HuH-7 (cell line): ENCODE results near the gene CD82.

Experiments
- DNase-seq: peaks from one replicate; pipeline ENCODE4 v3.0.0; 2011; ENCODE audit warnings: low spot score

The CD82 gene

DNA sequence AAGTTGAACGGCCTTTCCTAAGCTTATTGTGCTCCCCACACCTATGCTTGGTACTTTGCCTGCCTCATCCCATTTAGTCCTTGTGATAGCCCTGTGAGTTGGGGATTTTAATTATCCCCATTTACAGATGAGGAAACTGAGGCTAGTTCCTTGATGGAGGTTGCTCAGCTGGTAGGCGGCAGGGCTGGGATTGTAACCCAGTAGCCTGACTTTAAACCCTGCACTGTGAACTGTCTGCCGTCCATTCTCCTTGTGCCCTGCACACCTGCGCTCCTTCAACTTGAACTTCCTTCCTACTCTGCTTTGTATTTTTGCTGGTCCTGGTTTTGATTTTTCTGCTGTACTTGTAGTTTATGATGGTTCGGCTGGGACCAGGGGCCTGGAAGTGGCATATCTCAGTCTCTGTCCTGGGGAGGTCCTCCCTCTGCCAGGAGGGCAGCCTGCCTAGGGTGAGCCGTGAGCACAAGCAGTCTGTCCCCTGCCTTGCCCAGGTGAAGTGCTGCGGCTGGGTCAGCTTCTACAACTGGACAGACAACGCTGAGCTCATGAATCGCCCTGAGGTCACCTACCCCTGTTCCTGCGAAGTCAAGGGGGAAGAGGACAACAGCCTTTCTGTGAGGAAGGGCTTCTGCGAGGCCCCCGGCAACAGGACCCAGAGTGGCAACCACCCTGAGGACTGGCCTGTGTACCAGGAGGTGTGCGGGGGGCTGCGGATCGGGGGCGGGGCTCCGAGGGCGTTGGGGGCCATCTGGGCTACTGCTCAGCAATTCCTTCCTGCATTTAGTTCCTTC is 52.4 kb downstream of the CD82 start:
- no peak for DNase-seq

DNA sequence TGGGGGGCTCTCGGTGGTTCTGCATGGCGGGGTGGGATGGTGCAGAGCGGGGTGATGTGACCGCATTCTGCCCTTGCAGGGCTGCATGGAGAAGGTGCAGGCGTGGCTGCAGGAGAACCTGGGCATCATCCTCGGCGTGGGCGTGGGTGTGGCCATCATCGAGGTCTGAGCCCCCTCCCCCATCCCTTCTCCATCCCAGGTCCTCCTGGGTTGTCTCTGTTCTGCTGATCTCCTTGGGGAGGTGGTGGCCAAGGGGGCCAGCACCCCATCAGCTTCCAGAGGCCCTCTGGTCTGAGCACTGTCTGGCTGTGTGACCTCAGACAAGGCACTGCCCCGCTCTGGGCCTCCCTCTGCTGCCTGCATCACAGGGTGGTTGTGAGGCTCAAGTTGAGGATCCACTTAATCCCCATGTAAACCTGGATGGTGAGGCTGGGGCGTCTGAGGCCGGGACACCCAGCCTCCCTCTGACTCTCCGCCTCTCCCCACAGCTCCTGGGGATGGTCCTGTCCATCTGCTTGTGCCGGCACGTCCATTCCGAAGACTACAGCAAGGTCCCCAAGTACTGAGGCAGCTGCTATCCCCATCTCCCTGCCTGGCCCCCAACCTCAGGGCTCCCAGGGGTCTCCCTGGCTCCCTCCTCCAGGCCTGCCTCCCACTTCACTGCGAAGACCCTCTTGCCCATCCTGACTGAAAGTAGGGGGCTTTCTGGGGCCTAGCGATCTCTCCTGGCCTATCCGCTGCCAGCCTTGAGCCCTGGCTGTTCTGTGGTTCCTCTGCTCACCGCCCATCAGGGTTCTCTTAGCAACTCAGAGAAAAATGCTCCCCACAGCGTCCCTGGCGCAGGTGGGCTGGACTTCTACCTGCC is 53.3 kb downstream of the CD82 start:
- DNase-seq, result no peak

DNA sequence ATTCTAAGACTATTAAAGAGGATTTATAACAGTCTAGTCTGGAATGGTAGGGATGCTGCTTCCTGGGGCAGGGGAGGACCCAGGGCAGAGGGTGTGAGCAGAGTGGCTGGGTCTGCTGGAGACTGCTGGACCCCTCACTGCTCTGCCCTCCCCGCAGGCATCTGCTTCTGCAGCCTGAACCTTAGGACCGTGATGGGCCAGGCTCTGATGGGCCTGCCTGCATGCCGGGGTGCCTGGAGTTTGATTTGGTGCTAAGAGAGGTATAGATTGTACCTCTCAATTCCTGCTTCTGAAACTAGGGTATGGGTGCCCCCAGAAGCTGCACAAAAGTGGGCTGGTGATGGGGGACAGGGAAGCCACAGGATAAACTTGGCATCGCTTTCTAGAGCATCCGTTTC is 54.9 kb downstream of the CD82 start:
- no peak for DNase-seq

DNA sequence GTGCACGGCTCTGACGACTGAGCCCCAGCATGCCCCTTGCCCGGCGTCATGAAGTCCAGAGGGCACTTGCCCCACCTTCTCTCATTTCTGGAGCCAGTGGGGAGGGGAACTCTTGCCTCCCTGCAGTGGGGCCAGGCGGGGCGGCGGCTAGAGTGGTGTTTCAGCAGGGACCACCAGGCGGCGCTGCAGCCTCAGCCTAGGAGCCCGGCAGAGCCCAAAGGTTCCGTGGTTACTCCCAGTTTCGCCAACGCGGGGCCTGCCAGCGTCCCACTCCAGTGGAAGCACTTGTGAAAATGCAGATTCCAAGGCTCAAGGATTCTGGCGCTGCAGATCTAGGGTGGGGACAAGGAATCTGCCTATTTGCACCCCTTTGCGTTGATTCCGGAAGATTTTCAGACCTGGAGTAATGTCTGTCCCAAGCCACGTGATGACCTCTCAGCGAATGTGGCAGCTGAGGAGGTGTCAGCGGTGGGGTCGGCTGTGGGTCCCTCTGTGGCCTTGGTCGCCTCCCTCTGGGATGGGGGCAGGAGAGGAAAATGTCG is 55.7 kb downstream of the CD82 start:
- DNase-seq, result peak; percentile 92

DNA sequence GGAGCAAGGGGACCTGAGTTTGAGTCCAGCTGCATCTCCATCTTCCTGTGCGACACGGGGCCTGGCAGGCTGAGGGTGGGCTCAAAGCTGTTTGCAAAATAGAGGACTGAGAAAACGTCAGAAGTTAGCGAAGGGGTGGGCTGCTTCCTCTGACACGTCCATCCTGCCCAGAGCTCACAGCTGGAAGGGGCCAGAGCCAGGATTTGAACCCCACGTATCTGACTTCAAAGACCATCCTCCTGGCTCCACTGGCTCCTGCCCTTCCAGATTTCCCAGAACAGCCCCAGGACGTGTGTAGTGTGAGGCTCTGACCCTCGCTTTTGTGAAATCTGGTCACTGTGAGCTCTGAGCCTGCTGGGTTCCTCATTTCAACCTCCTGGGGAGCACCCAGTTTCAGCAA is 56.3 kb downstream of the CD82 start:
- no peak for DNase-seq

DNA sequence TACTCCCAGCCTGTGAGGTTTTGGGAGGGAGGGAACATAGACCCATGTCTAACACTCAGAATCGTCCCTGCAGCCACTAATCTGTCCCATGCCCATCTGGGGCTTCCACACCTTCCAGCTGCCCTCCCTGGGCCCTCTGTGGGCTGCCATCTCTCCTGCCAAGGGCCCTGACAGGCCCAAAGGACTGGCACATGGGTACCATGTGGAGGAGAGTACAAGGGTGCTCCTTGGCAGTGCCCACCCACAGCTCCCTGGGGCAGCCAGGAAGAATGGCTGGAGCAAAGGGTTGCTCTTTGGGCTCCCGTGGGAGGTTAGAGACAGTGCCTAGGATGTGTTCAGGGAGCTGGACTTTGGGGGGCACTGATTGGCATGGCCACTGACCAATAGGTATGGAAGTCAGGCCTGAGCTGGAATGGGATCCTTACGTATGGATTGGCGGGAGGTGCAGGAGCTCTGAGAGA is 56.8 kb downstream of the CD82 start:
- DNase-seq, result no peak

DNA sequence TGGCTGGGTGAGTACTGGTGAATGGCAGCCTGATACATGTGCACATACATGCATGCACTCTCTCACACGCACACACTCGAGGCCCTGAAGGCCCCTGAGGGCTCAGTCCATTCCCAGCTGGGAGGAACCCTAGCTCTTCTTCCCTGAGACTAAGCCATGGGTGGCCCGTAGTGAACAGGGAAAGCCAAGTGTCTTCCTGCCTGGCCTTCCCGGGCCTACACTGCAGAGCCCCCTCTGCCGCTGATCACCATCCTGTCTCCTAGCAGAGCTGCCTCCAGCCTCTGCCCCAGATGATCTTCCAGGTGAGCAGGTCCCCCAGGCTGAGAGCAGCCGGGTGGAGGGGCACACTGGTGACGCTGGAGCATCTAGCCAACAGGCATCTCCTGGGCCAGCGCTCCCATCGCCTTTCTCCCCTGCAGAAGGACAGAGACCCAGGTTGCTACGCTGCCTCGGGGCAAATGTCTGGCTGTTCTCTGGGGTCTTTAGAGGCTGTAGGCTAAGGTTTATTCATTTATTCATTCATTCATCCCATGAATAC is 57.3 kb downstream of the CD82 start:
- DNase-seq, result no peak

DNA sequence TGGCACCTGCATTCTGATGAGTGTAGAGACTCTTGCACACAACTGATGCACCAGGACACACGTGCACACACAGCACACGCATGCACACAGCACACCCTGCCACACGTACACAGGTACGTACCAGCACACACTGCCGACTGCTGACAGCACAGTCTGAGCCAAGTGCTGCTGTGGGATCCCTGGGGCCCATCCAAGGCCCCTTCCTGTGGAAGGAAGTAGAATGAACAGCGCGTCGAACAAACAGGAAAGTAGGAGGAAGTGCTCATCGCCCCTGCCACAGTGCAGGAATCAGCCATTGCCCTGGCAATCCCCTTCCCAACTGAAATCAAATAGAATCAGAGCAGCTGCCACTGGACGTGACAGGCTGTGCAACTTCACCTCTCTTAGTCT is 57.9 kb downstream of the CD82 start:
- DNase-seq, result no peak

DNA sequence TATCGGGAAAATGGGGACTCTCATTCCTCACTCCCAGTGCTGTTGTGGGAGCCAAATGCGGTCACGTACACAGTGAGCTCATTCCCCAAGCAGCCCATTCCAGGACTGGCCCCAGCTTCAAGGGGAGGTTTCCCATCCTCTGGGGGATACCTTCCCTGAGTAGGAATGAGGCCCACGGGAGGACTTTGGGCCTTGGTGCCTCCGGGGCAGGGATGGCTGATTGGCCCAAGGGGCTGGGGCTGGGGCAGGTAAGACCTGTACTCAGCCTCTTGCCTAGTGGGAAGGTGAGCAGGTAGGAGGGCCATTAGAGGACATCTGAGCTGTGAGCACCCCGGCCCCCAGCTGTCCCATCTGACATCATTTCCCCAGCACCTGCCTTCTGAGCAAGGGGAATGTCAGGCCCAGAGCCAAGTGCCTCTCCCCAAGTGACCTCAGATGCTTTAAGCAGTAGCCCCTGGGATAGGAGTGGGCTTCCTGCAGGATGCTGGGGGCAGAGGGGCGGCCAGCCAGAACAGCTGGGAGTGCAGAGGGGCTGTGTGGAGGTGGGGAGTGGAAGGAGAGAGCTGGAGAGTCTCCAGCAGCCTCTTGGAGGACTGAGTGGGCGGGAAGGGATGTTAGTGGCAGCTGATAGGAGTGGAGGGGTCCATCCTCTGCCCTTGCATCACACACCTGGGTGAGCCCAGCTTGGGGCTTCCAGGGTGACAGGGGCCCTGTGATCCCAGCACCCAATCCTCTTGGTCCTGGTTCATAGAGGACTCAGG is 58.4 kb downstream of the CD82 start:
- no peak for DNase-seq

DNA sequence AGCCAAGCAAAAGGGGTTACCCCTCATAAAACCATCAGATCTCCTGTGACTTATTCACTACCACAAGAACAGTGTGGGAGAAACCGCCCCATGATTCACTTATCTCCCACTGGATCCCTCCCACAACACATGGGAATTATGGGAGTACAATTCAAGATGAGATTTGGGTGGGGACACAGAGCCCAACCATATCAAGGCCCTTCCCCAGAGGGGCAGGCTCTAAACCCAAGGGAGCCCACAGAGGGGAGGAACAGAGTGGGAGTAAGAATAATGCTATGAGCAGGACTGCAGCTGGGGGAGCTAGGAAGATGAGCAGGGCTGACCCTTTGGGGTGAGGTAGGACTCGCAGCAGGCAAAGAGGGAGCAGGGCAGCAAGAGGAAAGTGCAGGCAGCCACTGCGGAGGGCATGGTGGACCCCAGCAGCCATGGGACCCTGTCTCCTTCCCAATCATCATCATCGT is 59.3 kb downstream of the CD82 start:
- no peak for DNase-seq

DNA sequence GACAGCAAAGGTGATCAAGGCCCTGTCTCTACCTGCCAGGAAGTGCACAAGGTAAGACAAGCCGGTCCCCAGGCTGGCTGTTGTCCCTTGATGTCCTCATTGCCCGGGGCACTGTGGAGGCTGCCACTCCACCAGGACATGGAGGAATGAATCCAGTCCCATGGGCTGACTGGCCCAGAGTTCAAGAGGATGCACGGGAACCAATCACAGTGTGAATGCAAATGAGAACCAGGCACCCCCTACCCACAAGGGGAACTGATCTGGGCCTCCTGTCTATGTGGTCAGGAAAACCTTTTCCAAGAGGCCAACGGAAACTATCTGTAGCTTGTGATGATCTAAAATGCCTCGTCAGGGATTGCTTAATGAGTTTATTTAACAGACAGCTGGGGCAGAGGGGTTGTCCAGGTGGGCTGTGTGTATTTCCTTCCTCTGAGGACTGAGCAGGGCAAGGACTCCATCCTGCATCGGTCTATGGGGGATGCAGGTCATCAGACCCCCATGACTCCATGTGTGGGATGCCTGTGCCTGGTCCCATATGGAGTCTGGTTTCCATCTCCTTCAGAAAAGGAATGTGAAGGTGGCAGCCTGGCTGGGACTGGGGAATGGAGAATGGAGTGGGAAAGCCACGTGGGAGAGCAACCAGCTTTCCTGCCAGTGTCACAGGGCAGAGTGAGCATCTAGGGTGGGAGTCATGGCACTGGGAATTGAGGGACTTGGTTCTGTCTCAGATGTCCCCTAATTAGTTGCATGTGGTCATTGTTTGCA is 60.5 kb downstream of the CD82 start:
- no peak for DNase-seq

DNA sequence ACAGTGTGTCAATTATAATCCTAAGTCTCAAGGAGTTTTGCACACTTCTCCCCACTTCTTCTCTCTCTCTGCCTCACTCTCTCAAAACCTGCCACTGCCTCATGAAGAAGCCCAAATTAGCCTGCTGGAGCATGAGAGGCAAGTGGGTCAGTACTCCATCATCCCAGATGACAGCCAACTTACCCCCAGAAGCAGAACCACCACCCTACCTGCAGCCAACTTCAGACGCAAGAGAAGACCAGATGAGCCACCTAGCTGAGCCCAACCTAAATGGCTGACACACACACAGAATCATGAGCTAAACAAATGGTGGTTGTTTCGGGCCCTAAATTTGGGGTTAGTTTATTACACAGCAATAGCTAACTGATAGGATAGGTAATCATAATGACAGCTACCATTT is 61.2 kb downstream of the CD82 start:
- no peak for DNase-seq

DNA sequence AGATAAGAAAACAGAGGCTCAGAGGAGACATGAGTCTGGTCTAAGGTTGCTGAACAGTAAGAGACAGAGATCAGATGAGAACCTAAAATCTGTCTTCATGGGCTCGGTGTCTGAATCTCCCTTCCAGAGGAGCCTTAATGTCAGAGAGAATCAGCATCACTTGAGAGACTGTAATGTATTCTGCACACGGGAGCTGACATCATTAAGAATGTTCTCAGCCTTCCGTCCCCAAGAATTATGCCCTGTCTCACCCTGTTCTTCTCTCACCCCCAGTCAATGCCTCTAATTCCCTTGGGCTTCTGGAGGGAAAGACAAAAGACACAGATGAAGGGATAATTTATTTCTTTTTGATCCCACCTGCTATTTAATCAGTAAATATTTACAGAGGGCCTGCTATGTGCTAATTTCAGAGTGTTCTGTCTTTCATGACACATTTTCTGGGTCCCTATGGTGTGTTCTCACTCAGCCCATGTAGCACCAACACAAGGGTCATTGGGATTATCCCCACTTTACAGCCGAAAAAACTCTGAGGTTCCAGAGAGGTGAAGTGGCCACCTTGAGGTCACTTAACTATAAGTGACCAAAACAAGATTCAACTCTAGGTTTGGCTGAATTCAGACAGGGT is 61.8 kb downstream of the CD82 start:
- no peak for DNase-seq

DNA sequence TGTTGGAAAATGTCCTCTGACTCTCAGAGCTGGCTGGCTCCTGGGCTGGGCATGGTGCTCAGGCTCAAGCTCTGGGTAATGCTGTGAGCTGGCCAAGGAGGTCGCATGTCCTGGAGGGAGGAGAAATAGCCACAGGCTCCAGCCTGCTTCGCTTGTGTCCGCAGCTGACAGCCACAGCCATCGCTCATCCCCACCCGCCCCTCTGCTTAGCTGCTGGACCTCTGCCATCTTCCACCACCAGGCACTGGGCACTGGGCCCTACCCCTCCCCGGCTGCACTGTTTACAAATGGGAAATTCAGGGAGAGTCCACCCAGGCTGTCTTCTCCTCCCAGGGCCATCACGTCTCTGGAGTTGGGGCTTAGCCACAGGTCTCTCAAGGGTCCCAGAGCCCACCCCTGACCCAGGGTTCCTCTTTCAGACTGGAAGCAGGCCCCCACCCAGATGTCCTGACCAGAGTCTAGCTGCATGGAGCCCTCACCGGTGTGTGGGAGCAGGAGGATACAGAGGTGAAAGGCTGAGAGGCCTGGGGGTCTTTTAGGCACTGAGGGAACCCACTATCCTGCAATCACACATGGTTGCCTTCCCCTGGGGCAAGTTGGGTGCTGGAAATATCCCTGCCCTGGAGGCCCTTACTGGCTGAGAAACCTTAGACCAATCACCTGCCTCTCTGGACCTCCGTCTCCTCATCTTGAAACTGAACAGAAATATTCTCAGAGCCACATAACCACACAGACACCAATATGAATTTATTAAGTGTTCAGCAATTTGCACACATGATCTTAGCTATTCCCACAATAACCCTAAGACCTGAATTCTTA is 62.7 kb downstream of the CD82 start:
- DNase-seq, result no peak

DNA sequence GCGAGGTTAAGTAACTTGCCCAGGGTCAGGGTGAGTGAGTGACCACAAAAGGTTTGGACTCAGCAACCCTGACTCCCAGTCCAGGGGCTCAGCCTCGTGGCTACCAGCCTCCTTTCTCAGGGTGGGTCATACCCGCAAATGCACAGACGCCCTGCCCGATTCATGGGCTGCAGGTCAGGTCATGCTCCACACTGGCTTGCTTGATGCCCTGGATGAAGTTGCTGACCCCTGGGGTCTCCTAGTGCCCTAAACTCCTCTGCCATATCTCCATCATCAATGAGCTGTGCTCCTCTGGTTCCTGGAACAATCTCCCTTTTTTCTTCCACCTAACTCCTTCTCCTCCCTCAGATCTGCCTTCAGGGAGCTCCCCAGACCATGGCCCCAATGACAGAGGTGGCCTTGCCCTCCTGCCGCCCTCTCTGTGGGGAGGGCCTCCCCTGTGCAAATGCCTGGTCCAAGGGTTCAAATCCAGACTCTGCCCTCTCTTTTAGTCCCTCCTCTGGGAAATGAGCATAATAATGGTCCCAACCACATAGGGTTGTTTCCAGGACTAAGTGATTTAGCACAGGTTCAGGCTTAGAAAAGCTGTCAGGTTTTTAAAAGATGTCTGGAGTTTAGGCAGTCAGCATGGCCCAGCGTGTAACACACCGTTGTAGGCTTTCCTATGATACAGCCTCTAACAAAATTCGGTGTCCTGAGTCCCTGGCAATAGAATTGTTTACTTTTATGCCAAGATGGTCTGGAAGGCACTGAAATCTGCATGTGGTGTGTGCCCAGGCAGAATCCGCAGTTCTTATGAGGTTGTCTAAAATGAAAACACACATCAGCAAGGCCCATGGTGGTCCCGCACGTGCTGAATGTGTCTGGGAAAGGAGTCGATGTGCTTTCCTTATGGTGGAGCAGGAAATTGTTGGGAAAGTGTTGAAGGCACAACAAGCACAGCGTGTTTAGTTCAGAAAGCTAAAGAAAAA is 63.6 kb downstream of the CD82 start:
- DNase-seq, result no peak

DNA sequence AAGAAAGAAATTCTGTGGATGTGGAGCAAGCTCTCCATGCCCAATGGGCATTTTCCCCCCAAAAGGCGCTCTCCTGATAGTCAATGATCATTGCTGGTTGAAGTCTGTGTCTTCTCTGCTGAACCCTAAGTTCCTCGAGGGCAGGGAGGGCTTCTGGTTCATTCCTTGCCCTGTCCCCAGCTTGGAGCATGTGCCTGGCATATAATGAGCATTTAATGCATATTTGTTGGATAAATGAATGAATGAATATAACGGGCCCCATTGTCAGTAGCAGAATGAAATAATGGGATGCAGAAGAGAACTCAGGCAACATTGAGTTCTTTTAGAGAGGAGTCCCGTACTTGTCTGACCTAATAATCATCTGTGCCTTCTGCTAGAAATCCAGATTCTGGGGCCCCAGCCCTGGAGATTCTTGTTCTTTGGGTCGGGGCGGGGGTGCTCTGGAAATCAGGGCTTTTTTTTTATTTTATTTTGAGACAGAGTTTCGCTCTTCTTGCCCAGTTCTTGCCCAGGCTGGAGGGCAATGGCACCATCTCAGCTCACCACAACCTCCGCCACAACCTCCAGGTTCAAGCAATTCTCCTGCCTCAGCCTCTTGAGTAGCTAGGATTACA is 64.4 kb downstream of the CD82 start:
- no peak for DNase-seq

DNA sequence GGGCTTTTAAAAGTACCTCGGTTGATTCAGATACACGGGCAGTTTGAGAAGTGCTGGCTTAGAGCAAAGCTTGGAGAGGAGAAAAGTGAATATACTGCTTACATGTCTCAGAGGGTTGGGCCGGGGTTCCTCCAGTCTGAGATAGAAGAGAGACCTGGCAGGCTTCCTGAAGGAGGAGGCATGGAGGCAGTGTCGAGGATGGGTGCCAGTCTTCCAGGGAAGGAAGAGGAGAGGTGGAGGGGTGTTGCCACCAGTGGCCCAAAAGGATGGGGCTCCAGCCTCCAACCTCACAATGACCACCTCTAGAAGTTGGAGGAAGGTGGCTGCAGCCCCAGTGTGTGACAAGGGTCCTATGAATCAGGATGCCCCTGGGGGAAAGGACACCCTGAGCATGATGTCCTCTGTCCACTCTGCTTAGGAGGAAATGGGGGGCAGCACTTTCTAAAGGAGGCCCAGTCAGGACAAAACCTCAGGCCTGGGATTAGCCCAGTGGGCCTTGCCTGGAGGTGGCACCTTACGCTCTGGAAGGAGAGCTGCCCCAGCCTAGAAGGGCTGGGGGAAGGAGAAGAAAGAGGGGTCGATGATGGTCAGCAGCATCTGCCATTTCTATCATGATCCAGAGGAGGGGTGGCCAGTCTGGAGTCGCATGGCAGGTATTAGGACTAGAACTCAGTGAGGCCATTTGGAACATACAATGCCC is 65.2 kb downstream of the CD82 start:
- no peak for DNase-seq

DNA sequence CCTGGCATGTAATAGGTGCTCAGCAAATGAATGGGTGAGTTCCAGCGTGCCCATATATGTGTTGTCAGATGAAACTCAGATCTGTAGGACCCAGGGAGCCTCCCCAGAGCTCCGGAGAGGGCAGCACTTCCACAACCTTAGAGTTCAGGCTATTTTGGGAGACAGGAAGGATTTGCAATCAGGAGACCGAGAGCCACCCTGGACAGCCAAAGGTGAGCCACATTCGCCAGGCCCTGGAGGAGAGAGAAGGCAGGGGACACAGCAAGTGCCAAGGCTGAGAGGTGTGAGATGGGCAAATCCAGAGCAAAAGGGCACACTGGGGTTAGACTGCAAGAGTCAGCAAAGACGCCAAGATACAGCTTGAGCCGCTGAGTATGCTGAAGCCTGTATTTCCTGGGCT is 66.4 kb downstream of the CD82 start:
- DNase-seq, result no peak
